Stimulated activated CD4-positive, alpha-beta T cell treated with anti-CD3 and anti-CD28 coated beads, TNF-alpha, amount 100 ng/mL, for 1 hour (primary cell): ENCODE measurements around the gene OPCML.

ENCODE experiments used
- DNase-seq, 3 donors: peaks; one replicate each; pipeline ENCODE4 v3.0.0-alpha.2; 2020; ENCODE audit warnings: low read depth in 3 of 3, low spot score in 1 of 3

The OPCML gene

GRCh38 chr11:132944569-132944944 is 587.7 kb downstream of the OPCML start:
- DNase-seq: no peak

GRCh38 chr11:132943706-132944568 is 588.4 kb downstream of the OPCML start:
- no peak for DNase-seq

GRCh38 chr11:132943357-132943705 is 589.0 kb downstream of the OPCML start:
- no peak for DNase-seq

GRCh38 chr11:132942611-132943356 is 589.5 kb downstream of the OPCML start:
- no peak for DNase-seq

GRCh38 chr11:132941761-132942160 is 590.5 kb downstream of the OPCML start:
- no peak for DNase-seq

- no peak for DNase-seq
Measured at GRCh38 chr11:132941024-132941646, 591.2 kb downstream of the OPCML start.

- DNase-seq: no peak
Measured at GRCh38 chr11:132937016-132937415, 595.3 kb downstream of the OPCML start.

- no peak for DNase-seq
Measured at GRCh38 chr11:132935383-132935782, 596.9 kb downstream of the OPCML start.

GRCh38 chr11:132933703-132934102 is 598.6 kb downstream of the OPCML start:
- no peak for DNase-seq

GRCh38 chr11:132925825-132926469 is 606.4 kb downstream of the OPCML start:
- DNase-seq: no peak

- DNase-seq: no peak
Measured at GRCh38 chr11:132921597-132921996, 610.7 kb downstream of the OPCML start.

GRCh38 chr11:132920451-132921096 is 611.7 kb downstream of the OPCML start:
- DNase-seq: no peak

GRCh38 chr11:132914600-132914999 is 617.7 kb downstream of the OPCML start:
- DNase-seq: no peak

- no peak for DNase-seq
Measured at GRCh38 chr11:132913886-132914285, 618.4 kb downstream of the OPCML start.

- no peak for DNase-seq
Measured at GRCh38 chr11:132913295-132913694, 619.0 kb downstream of the OPCML start.

- DNase-seq: no peak
Measured at GRCh38 chr11:132911186-132911585, 621.1 kb downstream of the OPCML start.

GRCh38 chr11:132910011-132910760 is 622.1 kb downstream of the OPCML start:
- DNase-seq: no peak

- DNase-seq: no peak
Measured at GRCh38 chr11:132909021-132909606, 623.2 kb downstream of the OPCML start.

- DNase-seq: no peak
Measured at GRCh38 chr11:132908414-132908810, 623.9 kb downstream of the OPCML start.
